Measurements from ENCODE around the gene PRG2. TPM values are rescaled to one million over a fixed set of nuclear protein-coding genes. Genes with fewer than 3 reads are reported as not detected.
"Not testable (repeated sequence)": the region's sequence is repeated elsewhere in the genome, so short reads cannot be mapped to it uniquely, and the experiment has no call there.

The PRG2 gene
- total RNA-seq, 1 donor from 2014 or later, result 0.26 TPM

GRCh38 chr11:57368106-57368844, 22.2 kb downstream of the PRG2 start:
- no peak for DNase-seq (ENCODE audit: low spot score)

GRCh38 chr11:57364851-57365660, 25.4 kb downstream of the PRG2 start:
- no peak for DNase-seq (ENCODE audit: low spot score)

GRCh38 chr11:57363131-57364080, 27.0 kb downstream of the PRG2 start:
- DNase-seq (ENCODE audit: low spot score), result no peak

- DNase-seq (ENCODE audit: low spot score), result no peak
Observed at GRCh38 chr11:57361926-57362325, 28.5 kb downstream of the PRG2 start.

GRCh38 chr11:57361420-57361819, 29.0 kb downstream of the PRG2 start:
- not testable (repeated sequence) for DNase-seq (ENCODE audit: low spot score)

- DNase-seq (ENCODE audit: low spot score), result no peak
Observed at GRCh38 chr11:57360991-57361390, 29.5 kb downstream of the PRG2 start.

GRCh38 chr11:57359896-57360690, 30.4 kb downstream of the PRG2 start:
- no peak for DNase-seq (ENCODE audit: low spot score)

GRCh38 chr11:57359396-57359795, 31.1 kb downstream of the PRG2 start:
- no peak for DNase-seq (ENCODE audit: low spot score)

- no peak for DNase-seq (ENCODE audit: low spot score)
Observed at GRCh38 chr11:57358991-57359390, 31.5 kb downstream of the PRG2 start.

GRCh38 chr11:57358543-57358961, 31.9 kb downstream of the PRG2 start:
- no peak for DNase-seq (ENCODE audit: low spot score)

- DNase-seq (ENCODE audit: low spot score), result no peak
Observed at GRCh38 chr11:57357856-57358255, 32.6 kb downstream of the PRG2 start.

- no peak for DNase-seq (ENCODE audit: low spot score)
Observed at GRCh38 chr11:57357310-57357709, 33.1 kb downstream of the PRG2 start.

GRCh38 chr11:57356268-57356667, 34.2 kb downstream of the PRG2 start:
- no peak for DNase-seq (ENCODE audit: low spot score)

- DNase-seq (ENCODE audit: low spot score), result no peak
Observed at GRCh38 chr11:57354699-57355098, 35.8 kb downstream of the PRG2 start.

GRCh38 chr11:57353852-57354251, 36.6 kb downstream of the PRG2 start:
- no peak for DNase-seq (ENCODE audit: low spot score)

GRCh38 chr11:57353446-57353845, 37.0 kb downstream of the PRG2 start:
- no peak for DNase-seq (ENCODE audit: low spot score)

- DNase-seq (ENCODE audit: low spot score), result no peak
Observed at GRCh38 chr11:57353036-57353435, 37.4 kb downstream of the PRG2 start.

- DNase-seq (ENCODE audit: low spot score), result peak; percentile 60
Observed at GRCh38 chr11:57349491-57350274, 40.8 kb downstream of the PRG2 start.

- DNase-seq (ENCODE audit: low spot score), result no peak
Observed at GRCh38 chr11:57348636-57349313, 41.7 kb downstream of the PRG2 start.

- DNase-seq (ENCODE audit: low spot score), result no peak
Observed at GRCh38 chr11:57348052-57348451, 42.4 kb downstream of the PRG2 start.

Data from mucosa of gallbladder (tissue), 1 donor.